GM18951 (cell line): ENCODE measurements around the gene SEZ6L2.
"Not testable (repeated sequence)": the region's sequence is repeated elsewhere in the genome, so short reads cannot be mapped to it uniquely, and the experiment has no call there.

Source experiments
- POLR2A ChIP-seq: IDR thresholded peaks from 4 replicates; pipeline ENCODE4 v1.6.1; 2011; ENCODE audit warnings: mild to moderate bottlenecking; ENCODE audit not compliant: insufficient read length, insufficient read depth; ENCODE audit errors: extremely low read depth
- in situ Hi-C: fragments of 300-500 bp; cut with MboI; formaldehyde crosslinking; loops from one replicate; pipeline ENCODE4 v1.12.0; 2022; ENCODE audit warnings: low sequenced_read_pairs, mixed read lengths, inconsistent platforms; ENCODE audit not compliant: unreplicated experiment

The SEZ6L2 gene

DNA sequence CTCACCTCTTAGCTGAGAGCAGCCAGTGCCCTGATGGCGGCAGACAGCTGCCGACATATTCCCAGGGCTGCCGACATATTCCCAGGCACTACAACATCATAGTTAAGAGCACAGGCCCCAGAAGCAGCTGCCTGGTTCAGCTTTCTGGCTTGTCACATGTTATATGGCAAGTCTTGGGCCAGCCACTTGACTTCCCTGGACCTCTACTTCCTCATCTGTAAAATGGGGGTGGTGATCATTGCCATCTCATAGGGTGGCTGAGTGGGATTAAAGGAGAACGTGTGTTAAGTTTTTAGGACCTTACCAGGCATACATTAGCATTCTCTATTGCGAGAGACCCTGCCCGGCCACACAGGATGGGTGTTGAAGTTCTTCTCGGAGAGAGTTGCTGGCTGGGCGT lies 55.4 kb downstream of the SEZ6L2 start:
- no peak for TF ChIP-seq POLR2A
- in situ Hi-C loops = no loop called here

DNA sequence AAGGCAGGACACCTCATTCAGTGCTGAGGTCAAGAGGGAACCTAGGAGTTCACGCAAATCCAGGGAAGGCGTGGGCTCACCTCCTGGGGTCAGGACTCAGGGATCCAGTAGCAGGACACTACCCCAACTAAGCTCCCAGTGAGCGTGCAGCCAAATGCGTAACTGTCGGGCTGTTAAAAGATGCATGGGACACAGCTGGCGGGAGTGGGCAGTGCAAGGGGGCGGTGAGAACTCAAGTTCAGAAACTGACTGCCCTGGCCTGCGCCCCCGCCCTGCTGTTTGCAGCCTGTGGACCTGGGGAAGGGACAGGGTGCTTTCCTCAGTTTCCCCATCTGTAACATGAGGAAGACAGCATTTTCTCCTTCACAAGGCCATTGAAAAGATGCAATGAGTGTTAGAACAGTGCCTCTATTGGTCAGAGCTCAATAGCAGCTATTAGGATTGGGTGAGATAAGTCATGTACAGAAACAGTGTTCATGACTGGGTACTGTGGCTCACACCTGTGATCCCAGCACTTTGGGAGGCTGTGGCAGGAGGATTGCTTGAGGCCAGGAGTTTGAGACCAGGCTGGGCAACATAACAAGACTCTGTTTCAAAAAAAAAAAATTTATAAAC lies 56.5 kb downstream of the SEZ6L2 start:
- in situ Hi-C loops = no loop called here
- no peak for TF ChIP-seq POLR2A

DNA sequence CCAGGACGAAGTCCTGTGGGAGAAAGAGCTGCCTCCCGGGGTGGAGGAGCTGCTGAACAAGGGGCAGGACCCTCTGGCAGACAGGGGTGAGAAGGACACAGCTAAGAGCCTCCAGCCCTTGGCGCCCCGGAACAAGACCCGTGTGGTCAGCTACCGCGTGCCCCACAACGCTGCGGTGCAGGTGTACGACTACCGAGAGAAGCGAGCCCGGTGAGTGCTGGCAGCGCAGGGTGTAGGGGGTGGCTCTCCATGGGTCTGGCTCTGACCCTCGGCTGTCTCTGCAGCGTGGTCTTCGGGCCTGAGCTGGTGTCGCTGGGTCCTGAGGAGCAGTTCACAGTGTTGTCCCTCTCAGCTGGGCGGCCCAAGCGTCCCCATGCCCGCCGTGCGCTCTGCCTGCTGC lies 57.7 kb downstream of the SEZ6L2 start:
- in situ Hi-C loops = no loop called here

GRCh38 chr16:29840240-29840639 lies 59.1 kb downstream of the SEZ6L2 start:
- TF ChIP-seq POLR2A = no peak
- in situ Hi-C loops = no loop called here

More for the DNA sequence above, 57.7 kb downstream of the SEZ6L2 start:
- no peak for TF ChIP-seq POLR2A

DNA sequence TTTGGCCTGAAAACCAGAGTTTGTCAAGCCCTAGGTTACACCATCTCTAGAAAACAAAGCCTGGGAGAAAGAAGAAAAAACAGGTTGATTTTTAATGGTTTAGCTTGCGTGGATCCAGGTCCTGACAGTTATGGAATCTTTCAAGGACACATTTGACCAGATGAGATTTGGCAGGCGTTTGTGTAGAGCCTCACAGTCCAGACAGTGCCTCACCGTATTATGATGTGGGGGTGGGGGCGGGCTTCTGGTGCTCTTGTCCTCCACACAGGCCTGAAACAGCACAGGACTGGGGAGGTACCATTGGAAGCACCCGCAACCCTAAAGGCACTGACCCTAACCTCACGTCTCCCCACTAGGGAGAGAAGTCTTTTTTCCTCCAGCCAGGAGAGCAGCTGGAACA lies 59.5 kb downstream of the SEZ6L2 start:
- in situ Hi-C loops = no loop called here
- TF ChIP-seq POLR2A = no peak

- in situ Hi-C loops = no loop called here
- TF ChIP-seq POLR2A = no peak
These were observed 61.5 kb downstream of the SEZ6L2 start for GRCh38 chr16:29837841-29838240.

GRCh38 chr16:29836623-29837022 lies 62.7 kb downstream of the SEZ6L2 start:
- no peak for TF ChIP-seq POLR2A
- in situ Hi-C loops = no loop called here

- in situ Hi-C loops = no loop called here
- TF ChIP-seq POLR2A = no peak
These were observed 63.4 kb downstream of the SEZ6L2 start for GRCh38 chr16:29835926-29836325.

- no peak for TF ChIP-seq POLR2A
- in situ Hi-C loops = no loop called here
These were observed 65.3 kb downstream of the SEZ6L2 start for GRCh38 chr16:29834079-29834478.

GRCh38 chr16:29833219-29833618 lies 66.1 kb downstream of the SEZ6L2 start:
- in situ Hi-C loops = not testable (repeated sequence)

GRCh38 chr16:29831490-29831889 lies 67.9 kb downstream of the SEZ6L2 start:
- in situ Hi-C loops = no loop called here
- TF ChIP-seq POLR2A = no peak

GRCh38 chr16:29830774-29831173 lies 68.6 kb downstream of the SEZ6L2 start:
- no peak for TF ChIP-seq POLR2A

GRCh38 chr16:29826342-29826695 lies 73.0 kb downstream of the SEZ6L2 start:
- in situ Hi-C loops = no loop called here
- TF ChIP-seq POLR2A = no peak

More at GRCh38 chr16:29830774-29831173, 68.6 kb downstream of the SEZ6L2 start:
- in situ Hi-C loops = no loop called here

GRCh38 chr16:29825145-29826044 lies 74.0 kb downstream of the SEZ6L2 start:
- in situ Hi-C loops = no loop called here
- TF ChIP-seq POLR2A = no peak
